HL-60 (cell line): ENCODE data around the gene HERC2.

Experiments
- GABPA ChIP-seq: IDR thresholded peaks from 2 replicates; pipeline ENCODE4 v1.6.1; 2012; ENCODE audit warnings: low read depth
- TF ChIP-seq, protein P1 (sequence below): IDR thresholded peaks from one replicate; pipeline ENCODE4 v1.5.1; 2011; ENCODE audit warnings: low read length, control low read depth, inconsistent platforms; ENCODE audit not compliant: insufficient read depth

GRCh38 chr15:28118083-28118482 lies 203.9 kb downstream of the HERC2 start:
- TF ChIP-seq, protein P1, sequence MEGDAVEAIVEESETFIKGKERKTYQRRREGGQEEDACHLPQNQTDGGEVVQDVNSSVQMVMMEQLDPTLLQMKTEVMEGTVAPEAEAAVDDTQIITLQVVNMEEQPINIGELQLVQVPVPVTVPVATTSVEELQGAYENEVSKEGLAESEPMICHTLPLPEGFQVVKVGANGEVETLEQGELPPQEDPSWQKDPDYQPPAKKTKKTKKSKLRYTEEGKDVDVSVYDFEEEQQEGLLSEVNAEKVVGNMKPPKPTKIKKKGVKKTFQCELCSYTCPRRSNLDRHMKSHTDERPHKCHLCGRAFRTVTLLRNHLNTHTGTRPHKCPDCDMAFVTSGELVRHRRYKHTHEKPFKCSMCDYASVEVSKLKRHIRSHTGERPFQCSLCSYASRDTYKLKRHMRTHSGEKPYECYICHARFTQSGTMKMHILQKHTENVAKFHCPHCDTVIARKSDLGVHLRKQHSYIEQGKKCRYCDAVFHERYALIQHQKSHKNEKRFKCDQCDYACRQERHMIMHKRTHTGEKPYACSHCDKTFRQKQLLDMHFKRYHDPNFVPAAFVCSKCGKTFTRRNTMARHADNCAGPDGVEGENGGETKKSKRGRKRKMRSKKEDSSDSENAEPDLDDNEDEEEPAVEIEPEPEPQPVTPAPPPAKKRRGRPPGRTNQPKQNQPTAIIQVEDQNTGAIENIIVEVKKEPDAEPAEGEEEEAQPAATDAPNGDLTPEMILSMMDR, result no peak
- no peak for TF ChIP-seq GABPA
